Measurements from ENCODE around the gene PGF. TPM values are rescaled to one million over a fixed set of nuclear protein-coding genes. Genes with fewer than 3 reads are reported as not detected.

Gene PGF
- total and polyA plus RNA-seq, 2 of the 13 experiments (the other 11 are each of a cell fraction or from before 2014, with no cell fraction given): 10.7 to 27.5 TPM

- TF ChIP-seq ZNF263 (CRISPR knock-in tag; IDR thresholded peaks at IDR 0.05): no peak
- no peak for TF ChIP-seq PREB (CRISPR knock-in tag; IDR thresholded peaks at IDR 0.05)
- no peak for TF ChIP-seq ZBTB1 (CRISPR knock-in tag; IDR thresholded peaks at IDR 0.05; ENCODE audit: borderline replicate concordance)
- no peak for TF ChIP-seq ZNF274 (CRISPR knock-in tag; IDR thresholded peaks at IDR 0.05)
- TF ChIP-seq JDP2 (CRISPR knock-in tag; IDR thresholded peaks at IDR 0.05; ENCODE audit: borderline replicate concordance): no peak
- TF ChIP-seq HNRNPUL1 (IDR thresholded peaks at IDR 0.05; ENCODE audit: low read depth, low read length): no peak
- no peak for TF ChIP-seq JUNB (CRISPR knock-in tag; IDR thresholded peaks at IDR 0.05; ENCODE audit: borderline replicate concordance)
- no peak for TF ChIP-seq FOSL1 (CRISPR knock-in tag; IDR thresholded peaks at IDR 0.05; ENCODE audit: borderline replicate concordance)
- no peak for TF ChIP-seq ZNF296 (CRISPR knock-in tag; conservative IDR thresholded peaks at IDR 0.05)
These were observed 44.2 kb downstream of the PGF start (continued) for GRCh38 chr14:74911221-74911620.

DNA sequence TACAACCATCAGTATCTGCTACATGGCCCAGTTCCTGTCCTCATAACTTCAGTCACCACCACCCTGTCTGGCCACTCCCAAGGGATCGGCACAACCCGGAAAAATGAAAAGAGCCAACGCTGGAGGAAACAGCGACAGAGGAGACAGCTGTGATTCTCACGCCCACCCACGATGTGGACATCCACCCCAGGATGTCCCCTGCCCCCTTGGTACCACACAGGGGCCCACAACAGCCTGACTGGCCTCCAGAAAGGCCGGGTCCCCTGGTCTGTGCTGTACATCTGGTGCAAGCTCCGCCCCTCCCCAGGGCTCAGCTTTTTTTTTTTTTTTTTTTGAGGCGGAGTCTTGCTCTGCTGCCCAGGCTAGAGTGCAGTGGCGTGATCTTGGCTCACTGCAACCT lies 44.8 kb downstream of the PGF start:
- Histone ChIP-seq H4K20me1 (ENCODE audit: insufficient read depth, low read length) (no peaks in the 10 kb centered on the region), H3K9me3 (ENCODE audit: low read length) (no peaks in the 10 kb centered on the region), H3K27ac (ENCODE audit: extremely low read length, insufficient read depth, low read length) (no peak overlapping the region), H3K79me2 (ENCODE audit: insufficient read depth, low read length) (no peaks in the 10 kb centered on the region), H3K9ac (ENCODE audit: insufficient read depth, low read depth, low read length) (no peak overlapping the region), H3K4me3 (replicated peaks in 1 of 3; ENCODE audit: insufficient read depth in 1 of 3, low read depth in 2 of 3, low read length in 3 of 3) (no peak overlapping the region), H3K4me1 (ENCODE audit: insufficient read depth, low read length) (peaks cover 16% of the 10 kb centered on the region; the same call in 1 of the 2 replicates), H3K4me2 (ENCODE audit: low read depth, low read length) (no peak overlapping the region), H3K27me3 (ENCODE audit: control insufficient read depth in 1 of 2, insufficient read depth in 2 of 2, low read length in 2 of 2) (no peaks in the 10 kb centered on the region), H3K36me3 (replicated peaks in 1 of 2; ENCODE audit: control insufficient read depth in 1 of 2, insufficient read depth in 2 of 2, low read length in 2 of 2) (no peaks in the 10 kb centered on the region), H2AFZ (ENCODE audit: low read length) (no peak overlapping the region)
- in situ Hi-C loops (cut with HindIII; ENCODE audit: extremely low pct_ligation_motif_present, low pct_unique_long_range_greater_than_20kb): loop anchor here (5.0 kb wide), 1 partner anchor 182 kb away; no protein-coding TSS in a partner anchor
- CTCF ChIA-PET (ENCODE audit: low intra/inter-chr PET ratio, low total read pairs): no interaction called here
- BruUV-seq (replicated peaks): no TSS peak
- TF ChIP-seq, protein P1, sequence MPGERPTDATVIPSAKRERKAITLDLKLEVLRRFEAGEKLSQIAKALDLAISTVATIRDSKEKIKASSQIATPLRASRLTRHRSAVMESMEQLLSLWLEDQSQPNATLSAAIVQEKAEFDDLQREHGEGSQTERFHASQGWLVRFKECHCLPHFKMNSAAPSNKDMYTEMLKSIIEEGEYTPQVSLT (CRISPR knock-in tag; IDR thresholded peaks at IDR 0.05; ENCODE audit: borderline replicate concordance, low read depth): no peak
- TF ChIP-seq ARNTL (CRISPR knock-in tag; IDR thresholded peaks at IDR 0.05): no peak
- intact Hi-C loops (cut with micrococcal nuclease; ENCODE audit: unreplicated experiment): no loop called here
- DNase-seq (ENCODE audit: low spot score) (no peak), ATAC-seq (no peak), FAIRE-seq (no peak)
- POLR2A ChIA-PET: interaction anchor here (1.5 kb wide), 1 partner anchor 12 kb away, joined by 5 read pairs; the partner anchor contains the start of gene RPS6KL1
- 93% methylated on average over 10 of the region's 10 CpGs for WGBS (ENCODE audit: low lambda C conversion rate)
